ENCODE results near the gene FOXP1. TPM values are rescaled to one million over a fixed set of nuclear protein-coding genes. Genes with fewer than 3 reads are reported as not detected.

Gene FOXP1
- total and polyA plus RNA-seq, 12 donors, result 7.6 to 42.7 (median 24.3) TPM

GRCh38 chr3:71057526-71057894, 526.0 kb downstream of the FOXP1 start:
- H3K27ac ChIP-seq, result no peak overlapping the region
- WGBS, 4 donors, result 81 to 92% (median 86%) methylated on average over 4 of the region's 4 CpGs
- intact Hi-C loops (cut with DNase I), result no loop called here
- H3K9me3 ChIP-seq (replicated peaks in 1 of 3), result no peaks in the 10 kb centered on the region
- TF ChIP-seq POLR2A (IDR thresholded peaks at IDR 0.05) (no peak), CTCF (IDR thresholded peaks at IDR 0.05) (no peak)
- H3K4me3 ChIP-seq, result no peak overlapping the region
- no peak for DNase-seq
- H3K36me3 ChIP-seq (replicated peaks in 1 of 2), result no peaks in the 10 kb centered on the region
- H3K4me1 ChIP-seq (replicated peaks in 1 of 2), result peaks cover 4 to 19% of the 10 kb centered on the region in 2 donors
- no peaks in the 10 kb centered on the region for H3K27me3 ChIP-seq

GRCh38 chr3:71056327-71056726, 527.2 kb downstream of the FOXP1 start:
- intact Hi-C loops (cut with DNase I), result no loop called here
- Histone ChIP-seq H3K27ac (no peak overlapping the region), H3K4me3 (no peak overlapping the region), H3K27me3 (no peaks in the 10 kb centered on the region), H3K9me3 (replicated peaks in 1 of 3) (no peaks in the 10 kb centered on the region), H3K36me3 (replicated peaks in 1 of 2) (no peaks in the 10 kb centered on the region), H3K4me1 (replicated peaks in 1 of 2) (peaks cover 5 to 19% of the 10 kb centered on the region in 2 donors)
- DNase-seq, result no peak
- TF ChIP-seq POLR2A (IDR thresholded peaks at IDR 0.05) (no peak), CTCF (IDR thresholded peaks at IDR 0.05) (no peak)
- WGBS, 4 donors, result 77 to 85% (median 82%) methylated on average over 5 of the region's 5 CpGs

GRCh38 chr3:71055257-71056001, 528.1 kb downstream of the FOXP1 start:
- intact Hi-C loops (cut with DNase I), result no loop called here
- no peak for TF ChIP-seq CTCF (IDR thresholded peaks at IDR 0.05)
- no peak for TF ChIP-seq POLR2A (IDR thresholded peaks at IDR 0.05)
- H3K4me3 ChIP-seq, result no peak overlapping the region
- H3K9me3 ChIP-seq (replicated peaks in 1 of 3), result no peaks in the 10 kb centered on the region
- DNase-seq, result no peak
- H3K4me1 ChIP-seq (replicated peaks in 1 of 2), result peaks cover 5 to 19% of the 10 kb centered on the region in 2 donors
- H3K27me3 ChIP-seq, result no peaks in the 10 kb centered on the region
- no peak overlapping the region for H3K27ac ChIP-seq
- no peaks in the 10 kb centered on the region for H3K36me3 ChIP-seq (replicated peaks in 1 of 2)
- WGBS, 4 donors, result 78 to 81% (median 79%) methylated on average over 11 of the region's 11 CpGs

GRCh38 chr3:71054312-71054711, 529.2 kb downstream of the FOXP1 start:
- H3K4me1 ChIP-seq (replicated peaks in 1 of 2), result peaks cover 5 to 19% of the 10 kb centered on the region in 2 donors
- no peaks in the 10 kb centered on the region for H3K36me3 ChIP-seq (replicated peaks in 1 of 2)
- H3K27ac ChIP-seq, result no peak overlapping the region
- no peak overlapping the region for H3K4me3 ChIP-seq
- DNase-seq, result no peak
- TF ChIP-seq POLR2A (IDR thresholded peaks at IDR 0.05), result no peak
- no peak for TF ChIP-seq CTCF (IDR thresholded peaks at IDR 0.05)
- no peaks in the 10 kb centered on the region for H3K27me3 ChIP-seq
- H3K9me3 ChIP-seq (replicated peaks in 1 of 3), result no peaks in the 10 kb centered on the region
- WGBS, 4 donors, result 91 to 95% (median 93%) methylated on average over 5 of the region's 5 CpGs
- intact Hi-C loops (cut with DNase I), result no loop called here

All from adrenal gland (tissue), 12 donors.